AG09309 (cell line): ENCODE results near the gene PRMT9.

ENCODE experiments used
- DNase-seq: peaks from one replicate; pipeline ENCODE4 v3.0.0-alpha.2; 2010; ENCODE audit warnings: low read depth
- H3K4me3 ChIP-seq: 2 replicates; pipeline ENCODE4 v1.5.1; 2011; ENCODE audit warnings: mild to moderate bottlenecking, low read depth, low read length, moderate library complexity; ENCODE audit not compliant: control insufficient read depth
- TF ChIP-seq, protein P1 (sequence below): IDR thresholded peaks from 2 replicates; pipeline ENCODE4 v1.5.1; 2011; ENCODE audit warnings: mild to moderate bottlenecking, low read depth, low read length, inconsistent platforms; ENCODE audit not compliant: insufficient read depth, control insufficient read depth; ENCODE audit errors: missing control alignments

Gene PRMT9

GRCh38 chr4:147590249-147590920, 93.6 kb downstream of the PRMT9 start:
- H3K4me3 ChIP-seq: no peak overlapping the region

GRCh38 chr4:147589586-147589985, 94.4 kb downstream of the PRMT9 start:
- no peak for DNase-seq
- TF ChIP-seq, protein P1, sequence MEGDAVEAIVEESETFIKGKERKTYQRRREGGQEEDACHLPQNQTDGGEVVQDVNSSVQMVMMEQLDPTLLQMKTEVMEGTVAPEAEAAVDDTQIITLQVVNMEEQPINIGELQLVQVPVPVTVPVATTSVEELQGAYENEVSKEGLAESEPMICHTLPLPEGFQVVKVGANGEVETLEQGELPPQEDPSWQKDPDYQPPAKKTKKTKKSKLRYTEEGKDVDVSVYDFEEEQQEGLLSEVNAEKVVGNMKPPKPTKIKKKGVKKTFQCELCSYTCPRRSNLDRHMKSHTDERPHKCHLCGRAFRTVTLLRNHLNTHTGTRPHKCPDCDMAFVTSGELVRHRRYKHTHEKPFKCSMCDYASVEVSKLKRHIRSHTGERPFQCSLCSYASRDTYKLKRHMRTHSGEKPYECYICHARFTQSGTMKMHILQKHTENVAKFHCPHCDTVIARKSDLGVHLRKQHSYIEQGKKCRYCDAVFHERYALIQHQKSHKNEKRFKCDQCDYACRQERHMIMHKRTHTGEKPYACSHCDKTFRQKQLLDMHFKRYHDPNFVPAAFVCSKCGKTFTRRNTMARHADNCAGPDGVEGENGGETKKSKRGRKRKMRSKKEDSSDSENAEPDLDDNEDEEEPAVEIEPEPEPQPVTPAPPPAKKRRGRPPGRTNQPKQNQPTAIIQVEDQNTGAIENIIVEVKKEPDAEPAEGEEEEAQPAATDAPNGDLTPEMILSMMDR: no peak
- no peak overlapping the region for H3K4me3 ChIP-seq

More at GRCh38 chr4:147590249-147590920, 93.6 kb downstream of the PRMT9 start:
- TF ChIP-seq, protein P1: peak; percentile 77
- no peak for DNase-seq
